HG03354 (cell line): Measurements from ENCODE around the gene MINPP1.
"Not testable (repeated sequence)": the region's sequence is repeated elsewhere in the genome, so short reads cannot be mapped to it uniquely, and the experiment has no call there.

ENCODE experiments used
- ATAC-seq: cut with Tn5 transposase; IDR thresholded peaks from one replicate; pipeline ENCODE4 v1.9.1; 2021; ENCODE audit warnings: mild to moderate bottlenecking; ENCODE audit not compliant: unreplicated experiment, poor library complexity, severe bottlenecking

Gene MINPP1, protein sequence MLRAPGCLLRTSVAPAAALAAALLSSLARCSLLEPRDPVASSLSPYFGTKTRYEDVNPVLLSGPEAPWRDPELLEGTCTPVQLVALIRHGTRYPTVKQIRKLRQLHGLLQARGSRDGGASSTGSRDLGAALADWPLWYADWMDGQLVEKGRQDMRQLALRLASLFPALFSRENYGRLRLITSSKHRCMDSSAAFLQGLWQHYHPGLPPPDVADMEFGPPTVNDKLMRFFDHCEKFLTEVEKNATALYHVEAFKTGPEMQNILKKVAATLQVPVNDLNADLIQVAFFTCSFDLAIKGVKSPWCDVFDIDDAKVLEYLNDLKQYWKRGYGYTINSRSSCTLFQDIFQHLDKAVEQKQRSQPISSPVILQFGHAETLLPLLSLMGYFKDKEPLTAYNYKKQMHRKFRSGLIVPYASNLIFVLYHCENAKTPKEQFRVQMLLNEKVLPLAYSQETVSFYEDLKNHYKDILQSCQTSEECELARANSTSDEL

DNA sequence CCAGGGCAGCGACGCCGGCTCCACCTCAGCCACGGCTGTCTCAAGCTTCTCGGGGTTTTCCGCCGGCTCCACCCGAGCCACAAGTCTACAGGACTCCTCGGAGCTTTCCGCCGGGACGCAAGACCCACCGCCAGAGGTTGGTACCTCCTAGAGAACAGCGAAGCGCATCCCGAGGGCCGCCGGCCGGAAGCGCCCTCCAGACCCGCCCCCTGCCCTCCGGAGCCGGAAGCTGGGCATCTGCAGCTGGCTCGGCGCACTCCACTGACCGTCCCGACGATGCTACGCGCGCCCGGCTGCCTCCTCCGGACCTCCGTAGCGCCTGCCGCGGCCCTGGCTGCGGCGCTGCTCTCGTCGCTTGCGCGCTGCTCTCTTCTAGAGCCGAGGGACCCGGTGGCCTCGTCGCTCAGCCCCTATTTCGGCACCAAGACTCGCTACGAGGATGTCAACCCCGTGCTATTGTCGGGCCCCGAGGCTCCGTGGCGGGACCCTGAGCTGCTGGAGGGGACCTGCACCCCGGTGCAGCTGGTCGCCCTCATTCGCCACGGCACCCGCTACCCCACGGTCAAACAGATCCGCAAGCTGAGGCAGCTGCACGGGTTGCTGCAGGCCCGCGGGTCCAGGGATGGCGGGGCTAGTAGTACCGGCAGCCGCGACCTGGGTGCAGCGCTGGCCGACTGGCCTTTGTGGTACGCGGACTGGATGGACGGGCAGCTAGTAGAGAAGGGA lies at the start of gene MINPP1:
Gene MINPP1, plus strand, starts transcription at position 254 of the 726 bp plus-strand sequence. Its CDS starts 23 bp downstream, at position 277.
- peak; percentile 91 for ATAC-seq

DNA sequence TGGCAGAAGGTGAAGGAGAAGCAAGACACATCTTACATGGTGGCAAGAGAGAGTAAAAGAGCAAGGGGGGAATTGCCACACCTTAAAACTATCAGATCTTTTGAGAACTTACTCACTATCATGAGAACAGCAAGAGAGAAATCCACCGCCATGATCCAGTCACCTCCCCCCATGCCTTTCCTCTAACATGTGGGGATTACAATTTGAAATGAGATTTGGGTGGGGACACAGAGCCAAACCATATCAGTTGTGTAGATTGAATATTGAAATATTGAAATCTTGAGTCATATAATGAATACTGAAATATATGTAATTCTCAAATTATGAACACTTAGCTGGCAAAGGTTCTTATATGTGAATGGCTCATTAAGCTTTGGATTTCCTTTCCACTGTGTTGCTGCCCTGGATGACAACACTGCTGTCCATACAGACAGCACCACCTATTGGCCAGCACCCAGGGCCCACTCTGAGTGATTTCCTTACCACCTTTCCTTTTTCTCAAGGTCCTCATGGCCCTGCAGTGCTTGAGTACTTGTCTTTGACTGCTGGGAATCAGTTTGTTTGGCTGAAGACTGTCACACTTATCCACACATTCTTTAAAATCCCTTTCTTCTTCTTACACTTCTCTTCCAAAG lies 48.0 kb upstream of the MINPP1 start:
- ATAC-seq = not testable (repeated sequence)

DNA sequence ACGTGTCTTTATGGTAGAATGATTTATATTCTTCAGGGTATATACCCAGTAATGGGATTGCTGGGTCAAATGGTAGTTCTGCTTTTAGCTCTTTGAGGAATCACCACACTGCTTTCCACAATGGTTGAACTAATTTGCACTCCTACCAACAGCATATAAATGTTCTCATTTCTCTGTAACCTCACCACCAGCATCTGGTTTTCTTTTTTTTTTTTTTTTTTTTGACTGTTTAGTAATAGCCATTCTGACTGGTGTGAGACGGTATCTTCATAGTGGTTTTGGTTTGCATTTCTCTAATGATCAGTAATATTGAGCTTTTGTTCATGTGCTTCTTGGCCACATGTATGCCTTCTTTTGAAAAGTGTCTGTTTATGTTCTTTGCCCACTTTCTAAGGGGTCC lies 42.9 kb upstream of the MINPP1 start:
- ATAC-seq = not testable (repeated sequence)

DNA sequence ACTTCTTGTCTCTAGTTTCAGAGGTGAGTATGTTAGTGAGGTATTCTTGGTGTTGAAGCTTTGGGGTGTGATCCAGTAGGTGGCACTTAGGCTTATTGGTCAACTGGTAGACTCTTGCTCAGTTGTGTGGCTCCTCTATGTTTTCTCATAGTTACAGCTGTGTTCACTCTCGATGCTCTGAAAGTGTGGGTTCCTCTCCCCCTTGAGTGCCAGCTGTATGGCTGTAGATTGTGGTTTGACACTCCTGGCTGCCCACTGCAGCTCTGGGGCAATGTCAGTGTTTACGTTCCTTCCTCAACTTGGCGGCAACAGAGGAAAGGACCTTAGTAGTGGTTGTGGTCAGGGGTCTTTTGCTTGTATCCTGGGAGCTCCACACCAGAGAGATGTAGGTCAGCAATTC lies 37.8 kb upstream of the MINPP1 start:
- ATAC-seq = not testable (repeated sequence)

DNA sequence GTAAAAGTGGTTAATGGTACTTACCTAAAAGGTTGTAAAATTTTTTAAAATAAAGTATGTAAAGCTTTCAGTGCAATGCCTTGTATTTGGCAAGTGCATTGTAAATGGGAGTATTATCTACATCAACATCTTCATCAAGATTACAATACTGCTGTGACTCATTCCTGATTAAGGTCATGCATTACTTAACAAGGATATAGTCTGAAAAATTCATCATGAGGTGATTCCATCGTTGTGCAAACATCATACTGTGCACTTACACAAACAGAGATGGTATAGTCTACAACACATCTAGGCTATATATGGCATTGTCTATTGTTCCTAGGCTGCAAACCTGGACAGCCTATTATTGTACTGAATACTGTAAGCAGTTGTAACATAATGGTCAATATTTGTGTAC lies 16.0 kb upstream of the MINPP1 start:
- not testable (repeated sequence) for ATAC-seq

DNA sequence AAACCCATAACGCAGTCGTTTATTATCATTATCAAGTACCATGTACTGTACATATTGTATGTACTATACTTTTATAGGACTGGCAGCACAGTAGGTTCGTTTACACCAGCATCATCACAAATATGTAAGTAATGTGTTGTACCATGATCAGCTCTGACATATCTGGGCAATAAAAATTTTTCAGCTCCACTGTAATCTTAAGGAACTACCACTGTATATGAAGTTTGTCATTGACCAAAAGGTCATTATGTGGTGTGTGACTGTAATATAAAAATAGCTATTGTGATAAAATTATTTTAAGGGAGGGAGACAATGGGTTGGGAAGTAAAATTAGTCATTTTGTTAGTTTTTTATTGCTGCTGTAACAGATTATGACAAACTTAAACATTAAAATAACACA lies 14.4 kb upstream of the MINPP1 start:
- not testable (repeated sequence) for ATAC-seq

DNA sequence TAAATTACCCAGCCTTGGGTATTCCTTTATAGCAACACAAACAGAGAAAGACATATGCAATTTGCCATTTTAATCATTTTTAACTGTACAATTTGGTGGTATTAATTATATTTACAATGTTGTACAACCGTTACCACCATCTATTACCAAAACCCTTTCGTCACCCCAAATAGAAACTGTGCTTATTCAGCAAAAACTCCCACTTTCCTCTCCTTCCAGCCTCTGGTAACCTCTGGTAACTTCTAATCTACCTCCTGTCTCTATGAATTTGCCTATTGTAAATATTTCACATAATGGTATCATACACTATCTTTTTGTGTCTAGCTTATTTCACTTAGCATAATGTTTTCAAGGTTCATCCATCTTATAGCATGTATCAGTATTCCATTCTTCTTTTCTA lies 12.2 kb upstream of the MINPP1 start:
- not testable (repeated sequence) for ATAC-seq

DNA sequence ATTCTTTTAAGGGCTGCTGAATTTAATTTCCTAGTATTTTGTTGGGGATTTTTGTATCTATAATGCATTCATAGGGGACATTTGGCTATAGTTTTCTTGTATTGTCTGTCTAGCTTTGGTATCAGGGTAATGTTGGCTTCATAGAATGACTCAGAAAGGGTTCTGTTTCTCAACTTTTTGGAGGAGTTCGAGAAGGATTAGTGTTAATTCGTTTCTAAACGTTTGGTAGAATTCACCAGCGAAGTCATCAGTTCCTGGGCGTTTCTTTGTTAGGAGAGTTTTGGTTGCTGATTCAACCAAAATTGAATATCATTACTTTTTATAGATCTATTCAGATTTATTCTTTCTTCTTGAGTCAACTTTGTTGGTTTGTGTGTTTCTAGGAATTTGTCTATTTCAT lies 9.2 kb upstream of the MINPP1 start:
- ATAC-seq = not testable (repeated sequence)

DNA sequence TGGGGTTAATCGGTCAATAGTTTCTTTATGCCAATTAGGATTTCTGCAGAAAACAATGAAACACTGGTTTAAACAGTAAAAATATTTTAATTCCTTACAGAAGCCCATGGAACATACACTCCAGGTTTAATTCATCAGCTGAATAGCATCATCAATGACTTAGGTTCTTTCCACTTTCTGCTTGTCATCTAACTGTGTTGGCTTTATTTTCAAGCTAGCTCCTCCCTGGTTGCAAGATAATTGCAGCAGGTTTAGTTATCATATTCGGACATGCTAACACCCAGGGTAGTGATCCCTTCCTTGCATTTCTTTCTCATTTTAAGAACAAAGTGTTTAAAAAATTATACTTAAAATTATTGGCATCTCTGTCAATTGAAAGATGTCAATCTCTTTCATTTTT lies 7.3 kb upstream of the MINPP1 start:
- not testable (repeated sequence) for ATAC-seq

DNA sequence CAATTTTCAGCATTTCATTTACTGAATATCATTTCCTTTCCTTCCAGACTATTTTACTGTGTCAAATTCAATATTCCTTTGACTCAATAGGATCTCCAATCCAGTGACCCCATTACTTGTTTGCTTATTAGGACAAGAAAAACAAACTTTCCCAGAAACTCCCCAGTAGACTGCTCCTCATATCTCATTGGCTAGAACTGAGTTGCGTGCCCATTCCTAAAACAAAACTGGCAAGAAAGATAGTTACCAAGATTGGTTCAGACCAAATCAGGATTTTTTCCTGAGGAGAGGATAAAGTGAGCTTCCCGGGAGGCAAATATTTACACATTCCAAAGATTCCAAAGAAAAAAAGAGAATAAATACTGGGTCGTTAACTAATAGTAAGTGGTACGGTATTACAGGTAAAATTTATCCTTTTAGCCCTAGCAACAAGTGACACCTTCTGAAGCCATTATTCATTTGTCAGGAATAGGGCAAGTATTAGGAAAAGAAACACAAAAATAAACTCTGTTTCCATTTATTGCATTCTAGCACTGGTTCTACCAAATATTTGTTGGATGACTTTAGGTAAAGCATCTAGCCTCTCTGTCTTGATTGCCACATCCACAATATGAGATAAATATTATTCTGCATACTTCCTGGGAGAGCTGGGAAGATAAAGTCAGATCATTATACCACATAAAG lies 6.4 kb upstream of the MINPP1 start:
- ATAC-seq = not testable (repeated sequence)

DNA sequence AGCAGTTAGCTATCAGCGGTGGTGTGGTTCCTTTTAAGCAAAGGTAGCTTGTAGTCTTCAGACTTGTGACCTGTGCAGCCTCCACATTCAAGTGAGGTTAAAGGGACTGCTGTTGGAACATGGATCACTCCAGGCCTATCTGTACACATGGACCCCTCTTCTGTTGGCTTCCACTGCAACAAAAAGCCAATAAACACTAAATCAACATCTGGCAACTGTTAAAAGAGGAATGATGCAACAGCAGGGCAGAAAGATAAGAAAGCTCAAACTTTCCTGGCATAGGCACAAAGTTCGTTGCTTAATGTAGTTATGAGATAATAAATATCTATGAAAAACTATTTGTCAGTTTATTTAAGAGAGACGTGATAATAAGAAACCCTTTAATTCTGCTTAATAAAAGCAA lies 4.0 kb upstream of the MINPP1 start:
- ATAC-seq = no peak

DNA sequence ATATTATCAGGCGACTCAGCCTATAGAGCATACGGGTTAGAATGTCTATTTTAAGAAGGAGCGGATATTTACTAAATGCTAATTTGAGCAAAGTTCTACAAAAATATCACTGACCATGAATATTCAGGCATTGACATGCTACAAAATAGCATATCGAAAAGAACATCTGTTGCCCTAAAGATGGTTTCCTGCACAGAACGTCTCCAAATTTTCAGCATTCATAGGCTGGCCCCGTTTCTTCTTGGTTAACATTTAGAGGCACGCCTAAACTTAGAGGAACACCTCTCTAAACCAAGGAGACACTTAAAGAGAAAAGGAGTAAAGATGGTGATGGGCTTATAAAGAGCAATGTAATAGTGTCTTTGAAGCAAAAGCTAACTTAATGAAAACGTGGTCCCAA lies 1.3 kb upstream of the MINPP1 start:
- no peak for ATAC-seq

DNA sequence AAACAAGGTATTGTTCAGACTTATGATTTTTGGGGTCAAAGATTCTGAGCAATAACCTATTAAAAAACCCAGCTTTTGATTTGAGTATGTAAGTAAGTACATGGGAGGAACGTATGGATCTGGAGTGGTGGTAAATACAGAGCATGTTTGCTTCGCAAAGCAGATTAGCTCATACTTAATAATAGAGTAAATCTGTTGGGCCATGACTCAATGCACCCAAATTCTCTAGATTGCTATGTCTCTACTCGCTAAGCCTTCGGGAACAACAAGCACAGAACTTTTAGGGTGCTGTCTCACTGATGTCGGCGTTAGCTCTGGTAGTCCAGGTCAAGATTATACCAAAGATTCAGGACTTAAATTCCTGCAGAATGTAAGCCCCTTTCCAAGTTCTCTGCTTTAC lies 807 bp upstream of the MINPP1 start:
- ATAC-seq = no peak

DNA sequence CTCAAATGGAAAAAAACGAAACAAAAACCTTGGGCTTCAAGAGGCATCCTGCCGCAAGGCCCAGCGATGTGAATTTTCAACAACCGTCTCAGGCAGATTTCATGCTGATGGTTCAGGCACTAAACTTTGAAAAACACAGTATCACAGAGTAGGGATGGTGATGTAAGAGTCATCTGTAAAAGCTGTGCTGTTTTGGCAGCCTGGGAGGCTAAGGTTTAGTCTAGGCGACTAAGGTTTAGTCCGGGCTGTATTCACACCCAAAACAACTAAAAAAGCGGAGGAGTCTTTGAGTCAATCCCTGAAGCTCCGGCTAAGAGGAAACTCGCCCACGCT lies 420 bp upstream of the MINPP1 start:
- ATAC-seq = no peak

DNA sequence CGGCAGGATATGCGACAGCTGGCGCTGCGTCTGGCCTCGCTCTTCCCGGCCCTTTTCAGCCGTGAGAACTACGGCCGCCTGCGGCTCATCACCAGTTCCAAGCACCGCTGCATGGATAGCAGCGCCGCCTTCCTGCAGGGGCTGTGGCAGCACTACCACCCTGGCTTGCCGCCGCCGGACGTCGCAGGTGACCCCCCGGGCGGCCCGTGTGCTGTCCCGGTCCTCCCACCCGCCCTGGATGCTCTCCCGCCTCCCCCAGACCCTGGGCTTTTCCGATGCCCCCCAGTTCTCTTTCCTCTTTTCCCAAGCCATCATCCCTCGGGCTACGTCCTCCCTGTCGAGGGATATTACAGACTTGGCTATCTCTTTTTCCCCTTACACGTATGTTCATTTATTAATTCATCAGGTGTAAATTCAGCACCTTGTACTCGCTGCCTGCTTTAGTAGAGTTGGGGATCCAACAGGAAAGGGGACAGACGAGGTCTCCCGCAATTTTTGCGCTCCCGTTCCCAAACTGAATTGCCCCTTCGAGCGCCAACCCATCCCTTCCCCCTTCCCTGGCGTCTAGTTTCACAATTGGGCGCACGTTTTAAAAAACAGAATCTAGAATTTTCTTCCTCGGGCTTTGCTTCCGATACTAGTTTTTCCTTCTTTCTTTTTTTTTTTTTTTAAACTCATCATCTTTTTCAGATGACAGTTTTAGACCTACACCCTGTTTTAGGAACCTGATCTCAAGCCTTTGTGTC lies 846 bp downstream of the MINPP1 start:
- peak; percentile 64 for ATAC-seq

DNA sequence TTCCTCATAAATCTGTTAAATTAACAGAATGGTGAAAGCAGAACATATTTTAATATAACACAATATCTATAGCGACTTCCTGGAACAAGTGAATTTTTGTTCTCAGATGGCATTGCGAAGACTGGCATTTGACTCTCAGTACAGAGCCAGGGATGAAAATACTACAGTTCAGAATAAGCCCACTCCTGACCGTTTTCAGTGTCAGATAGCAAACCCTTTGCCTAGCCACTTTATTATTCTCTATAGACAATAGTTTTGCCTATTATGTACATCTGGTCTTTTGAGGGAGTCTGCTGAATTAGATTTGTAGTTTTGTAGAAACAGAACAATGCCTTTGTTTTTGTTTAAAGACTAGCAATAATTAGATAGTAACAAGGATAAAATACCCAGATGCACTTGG lies 2.3 kb downstream of the MINPP1 start:
- no peak for ATAC-seq

DNA sequence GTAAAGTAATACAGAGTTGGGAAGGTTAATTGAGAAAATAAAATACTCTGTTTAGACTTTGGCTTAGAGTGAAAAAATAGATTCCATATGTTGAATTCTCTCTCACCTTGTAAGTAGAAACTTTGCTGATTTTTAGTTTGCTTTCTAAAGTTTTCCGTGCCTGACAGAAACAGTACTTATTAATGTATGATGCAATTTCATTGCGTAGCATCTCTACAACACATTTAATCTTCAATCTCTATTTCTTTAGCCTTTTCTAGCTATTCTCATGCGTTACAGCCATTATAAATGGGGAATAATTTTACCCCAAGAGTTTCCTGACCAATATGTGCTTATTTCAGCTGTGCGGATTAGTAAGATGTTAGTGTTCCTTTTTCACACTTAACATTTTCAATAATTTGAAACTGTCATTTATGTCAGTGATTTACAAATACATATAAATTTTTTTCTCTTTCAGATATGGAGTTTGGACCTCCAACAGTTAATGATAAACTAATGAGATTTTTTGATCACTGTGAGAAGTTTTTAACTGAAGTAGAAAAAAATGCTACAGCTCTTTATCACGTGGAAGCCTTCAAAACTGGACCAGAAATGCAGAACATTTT lies 3.3 kb downstream of the MINPP1 start:
- no peak for ATAC-seq

DNA sequence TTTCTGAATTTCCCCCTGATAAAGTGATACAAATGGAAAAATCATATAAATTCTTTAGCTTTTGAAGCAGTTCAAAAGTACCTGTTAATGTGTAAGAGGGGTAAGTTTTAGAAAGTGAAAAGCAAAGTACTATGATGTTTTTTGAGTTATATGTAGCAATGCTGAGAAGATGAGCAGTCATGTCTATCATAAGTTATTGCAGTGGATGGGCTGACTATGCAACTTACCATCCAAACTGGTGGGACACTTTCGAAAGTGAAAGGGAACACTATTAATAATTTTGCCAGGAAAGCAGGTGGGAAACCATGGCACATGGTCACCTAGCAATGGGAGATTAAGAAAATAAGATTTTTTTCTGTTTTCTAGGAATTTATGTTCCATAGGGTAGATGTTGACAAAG lies 4.1 kb downstream of the MINPP1 start:
- no peak for ATAC-seq

DNA sequence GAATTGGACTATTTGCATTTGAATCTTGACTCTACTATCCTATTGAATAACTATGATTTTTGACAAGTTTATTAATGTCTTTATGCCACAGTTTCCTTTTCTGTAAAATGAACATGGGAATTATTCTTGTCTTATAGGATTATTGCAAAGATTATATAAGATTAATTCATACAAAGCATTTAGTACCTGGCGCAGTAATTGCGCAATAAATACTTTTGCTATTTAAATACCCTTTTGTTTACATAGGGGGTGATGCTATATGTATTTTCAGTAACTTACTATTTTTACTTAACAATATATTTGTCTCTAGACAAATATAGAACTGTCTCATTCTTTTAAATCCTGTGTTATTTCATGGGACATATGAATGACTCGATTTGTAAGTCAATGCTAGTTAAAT lies 5.3 kb downstream of the MINPP1 start:
- no peak for ATAC-seq
